T-helper 17 cell (primary cell): ENCODE data around the gene ANO7. TPM values are rescaled to one million over a fixed set of nuclear protein-coding genes. Genes with fewer than 3 reads are reported as not detected.
A peak's percentile ranks its signal among the peaks of the same experiment; 100 is the strongest.
"Not testable (repeated sequence)": the region's sequence is repeated elsewhere in the genome, so short reads cannot be mapped to it uniquely, and the experiment has no call there.

Experiments used
- ATAC-seq: fragments of 150-1000 bp; cut with Tn5 transposase; 2 replicates; pipeline ENCODE4 v1.10.0; 2021; ENCODE audit warnings: mild to moderate bottlenecking, moderate library complexity
- DNase-seq, 3 donors: peaks; one replicate each; pipeline versions ENCODE4 v3.0.0 to v3.0.0-alpha.2; 2020 to 2021
- H3K9me3 ChIP-seq: one replicate; pipeline ENCODE4 v1.7.0; 2013; ENCODE audit warnings: low read length, mild to moderate bottlenecking; ENCODE audit not compliant: control insufficient read depth, poor library complexity, severe bottlenecking
- H3K27ac Mint-ChIP-seq: one replicate; pipeline ENCODE4 v1.8.0; 2022; ENCODE audit warnings: mild to moderate bottlenecking, moderate library complexity, mixed read lengths
- H3K27me3 Mint-ChIP-seq: one replicate; pipeline ENCODE4 v1.8.0; 2022; ENCODE audit warnings: mixed read lengths
- H3K36me3 Mint-ChIP-seq: one replicate; pipeline ENCODE4 v1.8.0; 2022; ENCODE audit warnings: low read depth, mixed read lengths
- H3K4me1 Mint-ChIP-seq: one replicate; pipeline ENCODE4 v1.8.0; 2022; ENCODE audit warnings: mild to moderate bottlenecking, mixed read lengths
- H3K4me3 Mint-ChIP-seq: one replicate; pipeline ENCODE4 v1.8.0; 2022; ENCODE audit warnings: mild to moderate bottlenecking, moderate library complexity, mixed read lengths
- total RNA-seq, 4 donors: library from RNA in 2 of 4; stranded (reverse) in 2 of 4; gene quantifications; one replicate each; pipeline ENCODE4 v1.2.3 and lab custom pipeline; 2022 to 2026

ANO7 gene
- total RNA-seq, 2 donors from 2014 or later, result 0.16 to 0.20 TPM

- Mint-ChIP-seq H3K27me3 (no peaks in the 10 kb centered on the region), H3K27ac (no peak overlapping the region), H3K36me3 (no peaks in the 10 kb centered on the region), H3K4me1 (no peaks in the 10 kb centered on the region), H3K4me3 (no peak overlapping the region)
- no peaks in the 10 kb centered on the region for H3K9me3 ChIP-seq
- no peak for DNase-seq
- no peak for ATAC-seq
These were observed 797 bp downstream of the ANO7 start for GRCh38 chr2:241189093-241189855.

DNA sequence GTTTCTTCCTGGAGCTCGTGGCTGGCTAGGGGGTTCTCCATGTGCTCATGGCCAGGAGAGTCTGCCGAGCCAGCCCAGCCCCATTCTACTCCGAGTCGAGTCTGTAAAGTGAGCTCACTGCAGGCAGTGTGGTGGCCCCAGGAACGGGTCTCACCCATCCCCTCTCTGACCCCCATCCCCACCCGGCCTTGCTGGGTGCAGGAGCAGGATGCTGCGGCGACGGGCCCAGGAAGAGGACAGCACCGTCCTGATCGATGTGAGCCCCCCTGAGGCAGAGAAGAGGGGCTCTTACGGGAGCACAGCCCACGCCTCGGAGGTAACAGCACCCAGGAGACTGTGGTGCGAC lies 1.4 kb downstream of the ANO7 start:
- ATAC-seq (no peak), DNase-seq (no peak)
- no peak overlapping the region for H3K4me3 Mint-ChIP-seq
- no peaks in the 10 kb centered on the region for H3K27me3 Mint-ChIP-seq
- no peaks in the 10 kb centered on the region for H3K4me1 Mint-ChIP-seq
- no peaks in the 10 kb centered on the region for H3K9me3 ChIP-seq
- no peak overlapping the region for H3K27ac Mint-ChIP-seq
- no peaks in the 10 kb centered on the region for H3K36me3 Mint-ChIP-seq

DNA sequence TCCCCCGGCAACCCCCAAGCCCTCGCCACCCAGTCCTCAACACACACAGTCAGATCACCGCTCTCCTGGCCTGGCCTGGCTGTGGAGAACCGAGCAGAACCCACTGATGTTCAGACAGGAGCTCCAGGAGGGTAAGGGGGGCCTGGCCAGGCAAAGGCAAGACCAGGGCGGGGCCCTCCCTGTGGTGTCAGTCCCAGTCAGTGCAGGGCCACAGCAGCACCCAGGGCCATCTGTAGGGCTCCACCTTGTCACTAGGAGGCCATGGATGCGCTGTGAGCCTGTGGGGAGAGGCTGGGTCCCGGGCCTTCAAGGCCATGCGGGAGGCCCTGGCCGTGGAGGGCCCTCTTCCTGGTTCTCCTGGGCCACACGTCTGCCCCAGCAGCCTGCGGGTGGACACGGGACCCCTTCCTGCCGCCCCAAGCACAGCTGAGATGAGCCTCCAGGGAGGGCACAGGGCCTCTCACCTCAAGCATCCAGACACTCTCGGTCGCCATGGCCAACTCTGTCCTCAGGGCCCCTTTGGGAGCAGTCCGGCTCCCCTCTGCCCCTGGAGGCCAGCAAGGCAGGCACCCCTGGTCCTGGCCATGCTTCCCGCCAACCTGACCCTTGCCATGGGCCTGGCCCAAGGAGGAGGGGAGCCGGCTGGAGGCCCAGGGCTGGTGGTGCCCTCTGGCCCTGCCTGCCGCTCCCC lies 2.0 kb downstream of the ANO7 start:
- no peaks in the 10 kb centered on the region for H3K27me3 Mint-ChIP-seq
- no peaks in the 10 kb centered on the region for H3K9me3 ChIP-seq
- DNase-seq (no peak), ATAC-seq (no peak)
- H3K27ac Mint-ChIP-seq, result no peak overlapping the region
- no peaks in the 10 kb centered on the region for H3K36me3 Mint-ChIP-seq
- H3K4me1 Mint-ChIP-seq, result no peaks in the 10 kb centered on the region
- H3K4me3 Mint-ChIP-seq, result no peak overlapping the region

DNA sequence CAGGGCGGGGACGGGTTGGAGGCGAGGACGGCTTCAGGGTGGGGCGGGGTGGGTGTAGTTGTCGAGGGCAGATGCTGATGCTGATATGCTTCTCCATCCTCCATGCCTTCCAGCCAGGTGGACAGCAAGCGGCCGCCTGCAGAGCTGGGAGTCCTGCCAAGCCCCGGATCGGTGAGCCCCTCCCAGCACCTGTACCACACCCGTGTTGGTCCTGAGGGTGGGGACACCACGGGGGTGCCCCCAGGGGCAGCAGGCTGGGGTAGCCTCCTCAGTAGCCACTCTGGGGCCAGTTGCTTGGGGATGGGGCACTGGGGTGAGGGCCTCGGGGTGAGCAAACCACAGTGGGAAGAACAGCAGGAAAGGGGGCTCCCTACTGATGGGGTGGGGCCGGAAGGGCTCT lies 2.6 kb downstream of the ANO7 start:
- no peaks in the 10 kb centered on the region for H3K9me3 ChIP-seq
- Mint-ChIP-seq H3K4me1 (no peaks in the 10 kb centered on the region), H3K36me3 (no peaks in the 10 kb centered on the region), H3K27ac (no peak overlapping the region), H3K4me3 (no peak overlapping the region), H3K27me3 (no peaks in the 10 kb centered on the region)
- ATAC-seq (no peak), DNase-seq (no peak)

DNA sequence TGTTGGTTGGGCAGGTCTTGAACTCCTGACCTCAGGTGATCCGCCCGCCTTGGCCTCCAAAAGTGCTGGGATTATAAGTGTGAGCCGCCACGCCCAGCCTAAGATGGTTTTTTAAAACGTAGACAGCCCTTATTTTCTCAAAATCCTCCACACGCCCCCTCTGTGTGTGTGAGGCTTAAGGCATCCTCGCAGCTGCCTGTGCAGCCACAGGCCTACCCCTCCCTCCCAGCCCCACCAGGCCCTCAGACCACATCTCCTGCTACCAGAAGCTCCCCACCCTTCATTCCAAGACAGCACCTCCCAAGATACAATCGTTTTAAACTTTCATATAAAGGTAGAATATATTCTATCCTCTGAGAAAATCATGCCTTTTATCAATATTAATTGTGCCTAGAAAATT lies 4.8 kb downstream of the ANO7 start:
- no peaks in the 10 kb centered on the region for H3K36me3 Mint-ChIP-seq
- ATAC-seq, result no peak
- no peak for DNase-seq
- no peak overlapping the region for H3K27ac Mint-ChIP-seq
- no peaks in the 10 kb centered on the region for H3K27me3 Mint-ChIP-seq
- no peaks in the 10 kb centered on the region for H3K9me3 ChIP-seq
- no peak overlapping the region for H3K4me3 Mint-ChIP-seq
- H3K4me1 Mint-ChIP-seq, result no peaks in the 10 kb centered on the region

DNA sequence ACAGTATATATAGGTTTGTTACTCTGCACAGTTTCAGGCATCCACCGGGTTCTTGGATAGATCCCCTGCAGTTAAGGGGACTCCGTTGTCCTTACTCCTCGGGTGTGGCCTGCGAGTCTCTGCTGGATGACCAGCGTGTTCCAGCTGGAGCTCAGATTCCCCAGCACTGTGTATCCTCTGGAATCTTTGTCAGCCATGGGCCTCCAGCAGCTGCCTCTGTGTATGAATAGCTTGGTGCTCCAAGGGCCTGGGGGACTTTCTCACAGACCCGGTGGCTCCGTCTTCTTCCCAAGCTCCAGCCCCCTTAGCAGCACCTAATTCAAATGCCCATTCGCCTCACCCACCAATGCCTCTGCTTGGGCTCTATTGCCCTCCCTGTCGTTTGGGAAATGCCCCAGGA lies 6.3 kb downstream of the ANO7 start:
- H3K4me1 Mint-ChIP-seq, result no peaks in the 10 kb centered on the region
- DNase-seq (no peak), ATAC-seq (no peak)
- H3K9me3 ChIP-seq, result no peaks in the 10 kb centered on the region
- H3K27me3 Mint-ChIP-seq, result no peaks in the 10 kb centered on the region
- H3K36me3 Mint-ChIP-seq, result no peaks in the 10 kb centered on the region
- H3K4me3 Mint-ChIP-seq, result no peak overlapping the region
- no peak overlapping the region for H3K27ac Mint-ChIP-seq

- no peaks in the 10 kb centered on the region for H3K27me3 Mint-ChIP-seq
- H3K9me3 ChIP-seq, result no peaks in the 10 kb centered on the region
- H3K36me3 Mint-ChIP-seq, result no peaks in the 10 kb centered on the region
- no peak for ATAC-seq
- no peak for DNase-seq
- H3K4me3 Mint-ChIP-seq, result no peak overlapping the region
- H3K4me1 Mint-ChIP-seq, result no peaks in the 10 kb centered on the region
- H3K27ac Mint-ChIP-seq, result no peak overlapping the region
These were observed 7.1 kb downstream of the ANO7 start for GRCh38 chr2:241195506-241196130.

DNA sequence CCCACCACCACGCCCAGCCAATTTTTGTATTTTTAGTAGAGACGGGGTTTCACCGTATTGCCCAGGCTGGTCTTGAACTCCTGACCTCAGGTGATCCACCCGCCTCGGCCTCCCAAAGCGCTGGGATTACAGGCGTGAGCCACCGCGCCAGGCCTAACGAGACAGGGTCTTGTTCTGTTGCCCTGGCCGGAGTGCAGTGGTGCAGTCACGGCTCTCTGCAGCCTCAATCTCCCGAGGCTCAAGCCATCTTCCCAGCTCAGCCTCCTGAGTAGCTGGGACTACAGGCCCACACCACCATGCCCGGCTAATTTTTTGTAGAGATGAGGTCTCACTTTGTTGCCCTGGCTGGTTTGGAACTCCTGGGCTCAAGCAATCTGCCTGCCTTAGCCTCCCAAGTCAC lies 8.8 kb downstream of the ANO7 start:
- not testable (repeated sequence) for H3K36me3 Mint-ChIP-seq, H3K9me3 ChIP-seq, H3K4me3 Mint-ChIP-seq, DNase-seq, H3K27me3 Mint-ChIP-seq, H3K27ac Mint-ChIP-seq, ATAC-seq, H3K4me1 Mint-ChIP-seq

DNA sequence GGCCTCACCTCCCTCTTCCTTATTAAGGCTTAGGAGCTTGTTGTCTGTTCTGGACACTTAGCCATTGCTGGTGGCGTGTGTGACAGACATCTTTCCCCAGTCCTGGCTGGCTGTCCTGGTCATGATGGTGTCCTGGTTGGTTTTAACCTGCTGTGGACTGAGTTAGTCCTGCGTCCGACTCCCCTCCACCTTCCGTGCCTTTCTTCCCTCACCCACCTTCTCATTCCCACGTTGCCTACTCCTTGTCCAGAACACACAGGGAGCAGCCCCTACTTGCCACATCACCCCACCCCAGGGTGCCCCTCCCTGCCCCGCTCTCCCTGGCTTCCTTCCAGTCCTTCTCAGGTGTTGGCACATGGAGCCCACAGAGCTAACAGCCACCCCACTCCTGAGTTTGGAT lies 9.5 kb downstream of the ANO7 start:
- Mint-ChIP-seq H3K27me3 (no peaks in the 10 kb centered on the region), H3K36me3 (no peaks in the 10 kb centered on the region), H3K4me1 (no peaks in the 10 kb centered on the region), H3K4me3 (no peak overlapping the region), H3K27ac (no peak overlapping the region)
- H3K9me3 ChIP-seq, result no peaks in the 10 kb centered on the region
- ATAC-seq (no peak), DNase-seq (no peak)

DNA sequence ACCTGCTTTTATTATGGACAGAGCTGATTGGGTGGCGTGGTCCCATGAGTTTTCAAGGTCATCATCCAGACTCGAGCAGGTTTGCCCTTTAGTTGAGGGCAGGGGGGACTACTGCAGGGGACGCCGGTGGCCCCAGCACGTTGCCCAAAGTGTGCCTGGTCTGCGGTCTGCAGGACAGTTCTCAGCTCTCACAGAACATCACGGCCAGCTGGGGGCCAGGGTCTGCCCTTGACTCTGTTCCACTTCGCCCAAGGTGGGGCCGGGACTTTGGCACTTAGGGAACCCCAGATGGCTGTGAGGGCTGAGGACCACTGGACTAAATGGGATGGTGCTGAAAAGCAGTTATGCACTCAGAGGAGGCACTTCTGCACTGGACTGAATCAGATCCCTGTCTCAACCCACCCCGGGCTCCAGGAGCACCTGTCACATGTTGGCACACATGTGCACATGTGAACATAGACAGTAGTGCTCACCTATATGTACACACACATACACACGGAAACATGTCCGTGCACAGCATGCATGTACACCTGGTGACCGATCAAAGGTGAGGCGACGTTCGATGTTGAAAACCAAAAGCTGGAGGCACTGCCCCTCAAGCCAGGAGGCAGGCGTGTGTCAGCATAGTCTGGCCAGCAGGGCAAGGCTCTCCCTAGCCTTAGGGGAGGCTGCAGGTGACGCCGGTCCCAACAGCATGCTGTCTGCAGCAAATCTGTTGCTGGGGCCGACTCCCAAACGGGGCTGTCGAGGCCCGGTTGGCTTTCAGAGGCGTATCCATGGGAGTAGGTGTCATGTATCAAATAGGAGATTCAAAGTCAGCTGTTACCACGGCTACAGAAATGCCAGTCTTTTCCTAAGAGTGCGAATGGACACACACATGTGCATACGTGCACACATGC lies 10.2 kb downstream of the ANO7 start:
- Mint-ChIP-seq H3K27me3 (no peaks in the 10 kb centered on the region), H3K36me3 (no peaks in the 10 kb centered on the region), H3K27ac (no peak overlapping the region), H3K4me3 (no peak overlapping the region), H3K4me1 (no peaks in the 10 kb centered on the region)
- no peak for DNase-seq
- no peaks in the 10 kb centered on the region for H3K9me3 ChIP-seq
- ATAC-seq, result no peak

DNA sequence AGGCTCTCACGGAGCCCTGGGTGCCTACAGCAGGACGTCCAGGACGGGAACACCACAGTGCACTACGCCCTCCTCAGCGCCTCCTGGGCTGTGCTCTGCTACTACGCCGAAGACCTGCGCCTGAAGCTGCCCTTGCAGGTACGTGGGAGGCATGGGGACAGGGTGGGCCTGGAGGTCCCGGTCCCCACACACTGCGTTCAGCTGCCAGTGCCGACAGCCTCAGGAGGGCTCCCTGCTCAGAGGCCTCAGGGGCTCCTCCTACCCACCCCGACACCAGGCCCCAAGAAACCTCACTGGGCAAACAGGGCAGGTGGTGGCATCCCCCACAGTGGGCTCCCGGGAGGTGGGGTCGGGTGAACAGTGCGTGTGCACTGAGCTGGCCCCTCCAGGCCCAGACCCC lies 10.8 kb downstream of the ANO7 start:
- DNase-seq, result no peak
- Mint-ChIP-seq H3K4me3 (no peak overlapping the region), H3K27me3 (no peaks in the 10 kb centered on the region), H3K36me3 (no peaks in the 10 kb centered on the region), H3K27ac (no peak overlapping the region), H3K4me1 (no peaks in the 10 kb centered on the region)
- ATAC-seq, result no peak
- H3K9me3 ChIP-seq, result no peaks in the 10 kb centered on the region

- Mint-ChIP-seq H3K27ac (no peak overlapping the region), H3K27me3 (no peaks in the 10 kb centered on the region), H3K4me1 (no peaks in the 10 kb centered on the region), H3K36me3 (no peaks in the 10 kb centered on the region), H3K4me3 (peak overlapping the region; percentile 57)
- no peak for DNase-seq
- H3K9me3 ChIP-seq, result no peaks in the 10 kb centered on the region
- ATAC-seq, result no peak
These were observed 11.7 kb downstream of the ANO7 start for GRCh38 chr2:241199897-241200821.
